Heart right ventricle (tissue), 16 donors: Measurements from ENCODE around the gene PERP. TPM values are rescaled to one million over a fixed set of nuclear protein-coding genes. Genes with fewer than 3 reads are reported as not detected.

Source experiments
- ATAC-seq, 8 donors: fragments of 200-7000 bp; cut with Tn5 transposase; one replicate each; pipeline ENCODE4 v1.9.1; 2020; ENCODE audit warnings: mild to moderate bottlenecking in 8 of 8, moderate library complexity in 8 of 8, moderate number of reproducible peaks in 1 of 8
- DNase-seq, 2 donors: peaks; one replicate each; pipeline ENCODE4 v3.0.0-alpha.2; 2020
- H3K27ac ChIP-seq, 10 donors: fragments of 200-600 bp; sonication (generic) in 2 of 10; one replicate each; pipeline versions ENCODE4 v1.5.0 to v1.8.0; 2020 to 2022; ENCODE audit warnings: mild to moderate bottlenecking in 3 of 10
- H3K27me3 ChIP-seq, 7 donors: fragments of 200-600 bp; one replicate each; pipeline ENCODE4 v1.8.0; 2021 to 2022; ENCODE audit warnings: mild to moderate bottlenecking in 2 of 7
- H3K36me3 ChIP-seq, 9 donors: fragments of 200-600 bp; sonication (generic) in 1 of 9; one replicate each; pipeline versions ENCODE4 v1.5.0 to v1.8.0; 2020 to 2022; ENCODE audit warnings: mild to moderate bottlenecking in 2 of 9
- H3K4me1 ChIP-seq, 9 donors: fragments of 200-600 bp; sonication (generic) in 1 of 9; one replicate each; pipeline versions ENCODE4 v1.5.0 to v1.8.0; 2020 to 2022; ENCODE audit warnings: mild to moderate bottlenecking in 4 of 9
- H3K4me3 ChIP-seq, 10 donors: fragments of 200-600 bp; sonication (generic) in 2 of 10; one replicate each; pipeline versions ENCODE4 v1.5.0 to v1.8.0; 2020 to 2022; ENCODE audit warnings: mild to moderate bottlenecking in 7 of 10, moderate library complexity in 2 of 10
- H3K9me3 ChIP-seq, 11 donors: fragments of 200-600 bp in 10 of 11; sonication (generic) in 2 of 11; one replicate each; pipeline versions ENCODE4 v1.5.0 to v1.8.0; 2013 to 2022; ENCODE audit warnings: mild to moderate bottlenecking in 2 of 11, control low read depth in 1 of 11, moderate library complexity in 1 of 11
- CTCF ChIP-seq, 9 donors: fragments of 200-600 bp; sonication (generic) in 2 of 9; IDR thresholded peaks; one replicate each; pipeline versions ENCODE4 v1.5.0 to v1.8.0; 2021 to 2022; ENCODE audit warnings: antibody characterized with exemption in 9 of 9, mild to moderate bottlenecking in 5 of 9, moderate library complexity in 1 of 9
- WGBS, 2 donors: extraction: QIAGEN DNeasy Blood & Tissue Kit; methylation state at CpG; one replicate each; pipeline ENCODE4 v1.1.7; 2013; ENCODE audit warnings: inconsistent platforms in 1 of 2; 5-methylcytosine and 5-hydroxymethylcytosine counted together
- intact Hi-C, 10 donors: fragments of 100-400 bp; cut with DNase I; formaldehyde crosslinking; loops; one replicate each; pipeline versions ENCODE4 v1.11.1 to v1.14.2; 2022
- polyA plus RNA-seq, 2 donors: library from polyadenylated mRNA; stranded (reverse); fragments of 200-250 nt; gene quantifications; one replicate each; pipeline ENCODE4 v1.2.3, GENCODE V29; 2013
- total RNA-seq, 10 donors: library from RNA; stranded (reverse); fragmentation: NEBNext Ultra II Directional in 3 of 10; extraction: Animal tissue kit (Norgen Biotek cat#: 25700) in 3 of 10; gene quantifications; one replicate each; pipeline versions ENCODE4 v1.2.1 to v1.2.4, GENCODE V29; 2021 to 2023
- donor health status: Arrhythmogenic right ventricular cardiomyopathy.
- donor health status: ischemic (EF 13 %, LVEDD 7.1; RV severe dilation, severe dysfunction).
- donor health status: healthy with polysubstance abuse.
- donor health status: DM: no; HTN: yes; CAD: no.
- donor health status: DM: no; HTN: no; CAD: no.
- donor health status: ischemic (EF 25% LVEDD 6.9; RV normal size, moderate dysfunction).
- donor health status: ischemic (EF 25% LVEDD 5.7; RV mildly dilated, moderate dysfunction).
- donor health status: healthy.
- donor health status: DM: yes; HTN: yes; CAD: no.
- donor health status: Ischemic cardiomyopathy.
- donor health status: ischemic (EF 35%, LVEDD 5.7; RV mildly dilated, moderate dysfunction).
- donor health status: nonischemic (EF 11% LVEDD 7.7; RV severe dilation, severe dysfunction).
- donor health status: DM: yes; HTN: yes; CAD: no.
- donor health status: PGD.
- donor health status: ischemic (EF 29% LVEDD 5.4; RV normal size, mild dysfunction).
- donor health status: nonischemic (EF 23%, LVEDD 6.1; RV moderate dilation, normal function).

The PERP gene
- total and polyA plus RNA-seq, 12 donors, result 29.3 to 70.1 (median 55.4) TPM

DNA sequence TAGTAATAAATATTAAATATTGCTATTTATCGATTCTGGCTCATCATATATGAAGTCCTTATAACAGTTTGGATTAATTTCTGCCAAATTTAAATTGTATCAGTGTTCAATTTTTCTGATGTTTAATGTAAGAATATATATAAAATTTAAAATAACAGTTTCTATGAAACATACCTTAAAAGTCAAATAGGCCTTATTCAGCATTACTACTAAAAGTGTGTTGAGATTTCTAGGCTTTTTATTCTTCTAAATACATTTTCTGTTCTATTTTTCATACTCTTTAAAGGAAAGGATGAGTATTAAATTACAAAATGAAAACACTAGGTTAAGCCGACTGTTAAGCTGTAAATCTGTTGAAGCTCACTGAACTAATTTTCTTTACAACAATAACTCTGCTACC lies 13.6 kb downstream of the PERP start:
- Histone ChIP-seq H3K9me3 (no peaks in the 10 kb centered on the region), H3K4me1 (peaks cover 0 to under 1% (median 0%) of the 10 kb centered on the region in 9 donors), H3K27ac (no peak overlapping the region), H3K36me3 (peaks cover 0 to 28% (median 0%) of the 10 kb centered on the region in 9 donors), H3K4me3 (no peak overlapping the region), H3K27me3 (no peaks in the 10 kb centered on the region)
- 95 to 96% methylated on average over 2 of the region's 2 CpGs for WGBS, 2 donors
- intact Hi-C loops, result no loop called here
- no peak for ATAC-seq
- DNase-seq, result no peak
- no peak for TF ChIP-seq CTCF (IDR thresholded peaks at IDR 0.05)

DNA sequence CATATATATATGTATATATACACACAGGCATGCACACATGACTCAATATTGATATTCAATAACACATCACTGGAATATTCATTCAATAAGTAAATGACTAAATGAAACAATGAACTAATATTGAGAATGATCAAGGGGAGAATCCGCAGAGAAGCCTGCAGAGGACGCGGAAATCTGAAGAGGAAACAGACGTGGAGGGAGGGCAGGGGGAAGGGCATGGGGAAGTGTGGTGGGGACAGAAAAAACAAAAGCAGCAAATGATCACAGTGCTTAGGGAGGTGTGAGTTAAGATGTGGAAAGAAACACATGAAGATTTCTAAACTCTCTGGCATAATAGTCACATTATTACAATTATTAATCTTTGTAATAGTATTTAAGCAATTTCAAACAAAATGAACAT lies 14.5 kb downstream of the PERP start:
- no peak for ATAC-seq
- H3K36me3 ChIP-seq, result peaks cover 0 to 28% (median 0%) of the 10 kb centered on the region in 9 donors
- 42 to 49% methylated on average over 4 of the region's 4 CpGs for whole genome bisulfite sequencing, 2 donors
- no peak for DNase-seq
- H3K4me3 ChIP-seq, result no peak overlapping the region
- H3K9me3 ChIP-seq, result no peaks in the 10 kb centered on the region
- intact Hi-C loops, result no loop called here
- peaks cover 0 to 5% (median 0%) of the 10 kb centered on the region in 9 donors for H3K4me1 ChIP-seq
- no peaks in the 10 kb centered on the region for H3K27me3 ChIP-seq
- TF ChIP-seq CTCF (IDR thresholded peaks at IDR 0.05), result no peak
- H3K27ac ChIP-seq, result no peak overlapping the region

DNA sequence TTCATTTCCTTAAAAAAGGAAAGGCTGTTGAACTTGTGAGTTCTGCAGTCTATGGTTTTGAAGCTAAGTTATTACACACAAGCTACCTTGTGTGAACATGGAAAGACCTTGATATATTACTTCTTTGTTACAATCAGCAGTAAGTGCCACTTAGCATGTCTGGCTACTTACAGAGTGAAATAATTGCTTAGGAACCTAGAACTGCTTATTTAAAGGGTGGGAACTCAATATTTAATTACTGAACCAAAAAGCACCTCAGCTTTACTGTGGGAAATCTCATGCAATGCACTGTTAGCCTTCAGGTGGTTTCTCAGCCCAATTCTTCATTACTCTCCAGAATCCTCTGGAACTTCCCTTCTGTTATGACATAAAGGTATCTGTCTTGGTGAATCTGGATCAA lies 17.9 kb downstream of the PERP start:
- Histone ChIP-seq H3K9me3 (no peaks in the 10 kb centered on the region), H3K4me1 (peaks cover 0 to 5% (median 0%) of the 10 kb centered on the region in 9 donors), H3K27ac (no peak overlapping the region), H3K36me3 (peaks cover 0 to 13% (median 0%) of the 10 kb centered on the region in 9 donors), H3K4me3 (no peak overlapping the region), H3K27me3 (no peaks in the 10 kb centered on the region)
- ATAC-seq (no peak), DNase-seq (no peak)
- intact Hi-C loops, result no loop called here
- no peak for TF ChIP-seq CTCF (IDR thresholded peaks at IDR 0.05)

GRCh38 chr6:138088326-138088762 lies 18.9 kb downstream of the PERP start:
- Histone ChIP-seq H3K27ac (no peak overlapping the region), H3K9me3 (no peaks in the 10 kb centered on the region), H3K4me3 (no peak overlapping the region), H3K36me3 (peaks cover 0 to 13% (median 0%) of the 10 kb centered on the region in 9 donors), H3K4me1 (peaks cover 0 to 5% (median 0%) of the 10 kb centered on the region in 9 donors), H3K27me3 (no peaks in the 10 kb centered on the region)
- intact Hi-C loops, result no loop called here
- ATAC-seq (no peak), DNase-seq (no peak)
- 56 to 70% methylated on average over 4 of the region's 4 CpGs for WGBS, 2 donors
- TF ChIP-seq CTCF (IDR thresholded peaks at IDR 0.05), result no peak
